Prostate gland (tissue), 2 donors: Measurements from ENCODE around the gene SPOP.

Experiments used
- CTCF ChIP-seq, 4 experiments: fragments of 200-600 bp in 2 of 4; fragments of 450-650 bp in 2 of 4; sonication (generic) in 2 of 4; IDR thresholded peaks; 1 replicate in 3 of 4; 2 replicates in 1 of 4; pipeline ENCODE4 v1.5.1; 2016 to 2019; ENCODE audit warnings: antibody characterized with exemption in 4 of 4, mild to moderate bottlenecking in 2 of 4, moderate library complexity in 2 of 4
- POLR2A ChIP-seq: fragments of 450-650 bp; IDR thresholded peaks from one replicate; pipeline ENCODE4 v1.6.1; 2016; ENCODE audit warnings: antibody characterized with exemption, mild to moderate bottlenecking

- TF ChIP-seq POLR2A (no peak), CTCF (IDR thresholded peaks at IDR 0.05) (no peak)
Measured at GRCh38 chr17:49716668-49717364, 38.9 kb upstream of the SPOP start.
